GM21786 (cell line): ENCODE data around the gene DDAH1.
"Not testable (repeated sequence)": the region's sequence is repeated elsewhere in the genome, so short reads cannot be mapped to it uniquely, and the experiment has no call there.

Source experiments
- ATAC-seq: cut with Tn5 transposase; IDR thresholded peaks from one replicate; pipeline ENCODE4 v1.9.1; 2021; ENCODE audit not compliant: unreplicated experiment

DDAH1 gene

GRCh38 chr1:85471558-85471957, 6.6 kb upstream of the DDAH1 start:
- no peak for ATAC-seq

- ATAC-seq = not testable (repeated sequence)
Observed at GRCh38 chr1:85470130-85470529, 5.2 kb upstream of the DDAH1 start.

- ATAC-seq = no peak
Observed at GRCh38 chr1:85467929-85468540, 3.1 kb upstream of the DDAH1 start.

- ATAC-seq = no peak
Observed at GRCh38 chr1:85467036-85467435, 2.1 kb upstream of the DDAH1 start.

- ATAC-seq = no peak
Observed at GRCh38 chr1:85465786-85466134, 801 bp upstream of the DDAH1 start.

GRCh38 chr1:85464497-85465098, 361 bp downstream of the DDAH1 start:
- ATAC-seq = peak; percentile 47

- ATAC-seq = no peak
Observed at GRCh38 chr1:85463731-85464496, 1.0 kb downstream of the DDAH1 start.

- no peak for ATAC-seq
Observed at GRCh38 chr1:85462931-85463649, 1.9 kb downstream of the DDAH1 start.

- ATAC-seq = no peak
Observed at GRCh38 chr1:85461216-85461918, 3.6 kb downstream of the DDAH1 start.

GRCh38 chr1:85460555-85461088, 4.3 kb downstream of the DDAH1 start:
- no peak for ATAC-seq

- no peak for ATAC-seq
Observed at GRCh38 chr1:85459290-85459689, 5.7 kb downstream of the DDAH1 start.

GRCh38 chr1:85454214-85454613, 10.7 kb downstream of the DDAH1 start:
- no peak for ATAC-seq

GRCh38 chr1:85453640-85454194, 11.2 kb downstream of the DDAH1 start:
- no peak for ATAC-seq

GRCh38 chr1:85452948-85453347, 12.0 kb downstream of the DDAH1 start:
- no peak for ATAC-seq

- no peak for ATAC-seq
Observed at GRCh38 chr1:85451236-85451830, 13.6 kb downstream of the DDAH1 start.

GRCh38 chr1:85450832-85451231, 14.1 kb downstream of the DDAH1 start:
- ATAC-seq = no peak

GRCh38 chr1:85449356-85449755, 15.6 kb downstream of the DDAH1 start:
- ATAC-seq = no peak

- ATAC-seq = no peak
Observed at GRCh38 chr1:85448358-85448757, 16.6 kb downstream of the DDAH1 start.

- no peak for ATAC-seq
Observed at GRCh38 chr1:85447006-85447943, 17.7 kb downstream of the DDAH1 start.
